ENCODE results near the gene SLC22A15. TPM values are rescaled to one million over a fixed set of nuclear protein-coding genes. Genes with fewer than 3 reads are reported as not detected.

The SLC22A15 gene
- total RNA-seq, 2 donors from 2014 or later: 7.3 to 11.9 TPM

DNA sequence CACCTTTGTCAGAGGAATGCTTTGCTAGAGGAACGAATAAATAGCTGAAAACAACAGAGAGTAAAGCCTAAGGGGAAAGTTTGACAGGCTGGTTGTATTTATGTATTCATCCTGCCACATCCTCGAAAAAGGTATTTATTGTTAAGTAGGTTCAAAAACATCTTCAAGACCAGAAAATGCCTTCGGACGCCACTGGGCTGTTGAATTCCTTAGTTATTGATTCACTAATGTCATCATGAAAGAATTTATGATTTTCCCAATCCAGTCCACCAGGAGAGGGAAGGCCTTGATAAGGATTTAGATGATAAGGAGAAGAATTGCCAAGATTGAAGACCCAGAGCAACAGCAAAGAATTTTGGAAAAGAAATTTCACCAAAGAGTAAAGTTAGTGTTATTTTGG is 99.7 kb downstream of the SLC22A15 start:
- H3K9me3 ChIP-seq: no peaks in the 10 kb centered on the region
- H3K4me1 ChIP-seq (ENCODE audit: control insufficient read depth in 1 of 2, low read depth in 2 of 2): no peaks in the 10 kb centered on the region
- TF ChIP-seq CTCF (IDR thresholded peaks at IDR 0.05): no peak
- DNase-seq (ENCODE audit: low spot score) (no peak), ATAC-seq (ENCODE audit: insufficient number of reproducible peaks, low FRiP score, low read depth) (no peak)
- H3K27ac ChIP-seq: no peak overlapping the region
- no peaks in the 10 kb centered on the region for H3K27me3 ChIP-seq (replicated peaks; ENCODE audit: insufficient read depth)
- no peak overlapping the region for H3K4me3 ChIP-seq
- H3K36me3 ChIP-seq: peaks cover 4% of the 10 kb centered on the region

- TF ChIP-seq CTCF (IDR thresholded peaks at IDR 0.05): no peak
Observed at GRCh38 chr1:116076831-116077230, 100.5 kb downstream of the SLC22A15 start.

GRCh38 chr1:116078699-116079223 is 102.4 kb downstream of the SLC22A15 start:
- Histone ChIP-seq H3K27ac (no peak overlapping the region), H3K36me3 (no peaks in the 10 kb centered on the region), H3K27me3 (replicated peaks; ENCODE audit: insufficient read depth) (no peaks in the 10 kb centered on the region), H3K9me3 (no peaks in the 10 kb centered on the region), H3K4me3 (no peak overlapping the region), H3K4me1 (ENCODE audit: control insufficient read depth in 1 of 2, low read depth in 2 of 2) (no peaks in the 10 kb centered on the region)
- ATAC-seq (ENCODE audit: insufficient number of reproducible peaks, low FRiP score, low read depth) (no peak), DNase-seq (ENCODE audit: low spot score) (no peak)
- TF ChIP-seq CTCF (IDR thresholded peaks at IDR 0.05): no peak

More at GRCh38 chr1:116076831-116077230, 100.5 kb downstream of the SLC22A15 start:
- ATAC-seq (ENCODE audit: insufficient number of reproducible peaks, low FRiP score, low read depth) (no peak), DNase-seq (ENCODE audit: low spot score) (no peak)
- no peaks in the 10 kb centered on the region for H3K9me3 ChIP-seq
- no peaks in the 10 kb centered on the region for H3K4me1 ChIP-seq (ENCODE audit: control insufficient read depth in 1 of 2, low read depth in 2 of 2)
- H3K27me3 ChIP-seq (replicated peaks; ENCODE audit: insufficient read depth): no peaks in the 10 kb centered on the region
- no peak overlapping the region for H3K4me3 ChIP-seq
- H3K27ac ChIP-seq: no peak overlapping the region
- peaks cover 4% of the 10 kb centered on the region for H3K36me3 ChIP-seq

GRCh38 chr1:116087628-116088027 is 111.3 kb downstream of the SLC22A15 start:
- H3K4me3 ChIP-seq: no peak overlapping the region
- no peak overlapping the region for H3K27ac ChIP-seq
- H3K27me3 ChIP-seq (replicated peaks; ENCODE audit: insufficient read depth): no peaks in the 10 kb centered on the region
- TF ChIP-seq CTCF (IDR thresholded peaks at IDR 0.05): no peak
- no peaks in the 10 kb centered on the region for H3K4me1 ChIP-seq (ENCODE audit: control insufficient read depth in 1 of 2, low read depth in 2 of 2)
- no peak for DNase-seq (ENCODE audit: low spot score)
- no peaks in the 10 kb centered on the region for H3K36me3 ChIP-seq
- ATAC-seq (ENCODE audit: insufficient number of reproducible peaks, low FRiP score, low read depth): no peak
- H3K9me3 ChIP-seq: peaks cover 11% of the 10 kb centered on the region

DNA sequence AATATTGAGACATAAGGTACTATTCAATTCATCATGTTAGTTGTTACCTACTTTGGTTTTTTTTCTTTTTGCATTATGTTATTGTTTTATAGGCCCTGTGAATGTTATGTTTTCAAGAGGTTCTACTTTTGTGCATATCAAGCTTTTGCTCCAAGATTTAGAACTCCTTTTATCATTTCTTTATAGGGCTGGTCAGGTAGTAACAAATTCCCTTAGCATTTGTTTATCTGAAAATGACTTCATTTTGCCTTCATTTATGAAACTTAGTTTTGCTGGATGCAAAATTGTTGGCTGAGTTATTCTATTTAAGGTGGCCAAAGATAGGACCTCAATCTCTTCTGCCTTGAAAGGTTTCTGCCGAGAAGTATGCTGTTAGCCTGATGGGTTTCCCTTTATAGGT is 113.6 kb downstream of the SLC22A15 start:
- Histone ChIP-seq H3K27me3 (replicated peaks; ENCODE audit: insufficient read depth) (no peaks in the 10 kb centered on the region), H3K9me3 (peaks cover 11% of the 10 kb centered on the region), H3K4me1 (ENCODE audit: control insufficient read depth in 1 of 2, low read depth in 2 of 2) (no peaks in the 10 kb centered on the region), H3K36me3 (no peaks in the 10 kb centered on the region), H3K4me3 (no peak overlapping the region), H3K27ac (no peak overlapping the region)
- no peak for ATAC-seq (ENCODE audit: insufficient number of reproducible peaks, low FRiP score, low read depth)
- no peak for DNase-seq (ENCODE audit: low spot score)
- no peak for TF ChIP-seq CTCF (IDR thresholded peaks at IDR 0.05)
